Measurements from ENCODE around the gene CLDN16.

Gene CLDN16

DNA sequence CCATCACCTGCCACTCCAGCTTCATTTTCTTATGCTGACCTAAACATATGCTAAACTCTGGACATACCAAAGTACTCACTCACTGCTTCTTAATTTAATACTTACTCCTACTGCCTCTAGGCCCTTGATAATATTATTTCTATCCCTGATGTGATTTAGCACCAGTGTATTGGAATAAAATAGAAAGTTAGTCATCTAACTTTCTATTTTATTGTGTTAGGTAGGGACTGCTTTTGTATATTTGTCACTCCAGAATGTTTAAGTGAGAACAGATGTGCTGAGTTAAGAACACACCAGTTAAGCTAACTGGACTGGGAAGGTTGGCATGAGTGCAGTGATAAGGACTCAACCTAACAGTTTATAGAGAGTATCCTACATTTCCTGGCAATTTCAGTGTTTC lies 6.5 kb upstream of the CLDN16 start:
- no peak for DNase-seq

DNA sequence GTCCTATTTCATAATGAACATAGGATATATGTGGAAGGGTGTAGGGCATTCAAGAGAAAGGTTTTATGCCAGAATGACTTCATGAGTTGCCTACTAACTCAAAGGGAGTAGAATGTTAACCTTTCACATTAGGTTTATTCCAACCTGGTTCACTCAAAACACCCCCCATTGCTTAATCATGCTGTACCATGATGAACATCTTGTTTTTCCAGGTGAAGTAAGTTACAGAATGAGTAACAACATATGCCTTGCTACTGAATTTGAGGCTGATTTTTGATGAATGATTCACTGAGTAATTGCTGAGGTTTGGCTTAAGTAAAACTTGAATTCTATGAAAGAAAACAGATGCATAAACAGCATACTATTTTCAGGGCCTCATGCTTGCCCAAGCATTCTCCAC lies 5.9 kb upstream of the CLDN16 start:
- no peak for DNase-seq

DNA sequence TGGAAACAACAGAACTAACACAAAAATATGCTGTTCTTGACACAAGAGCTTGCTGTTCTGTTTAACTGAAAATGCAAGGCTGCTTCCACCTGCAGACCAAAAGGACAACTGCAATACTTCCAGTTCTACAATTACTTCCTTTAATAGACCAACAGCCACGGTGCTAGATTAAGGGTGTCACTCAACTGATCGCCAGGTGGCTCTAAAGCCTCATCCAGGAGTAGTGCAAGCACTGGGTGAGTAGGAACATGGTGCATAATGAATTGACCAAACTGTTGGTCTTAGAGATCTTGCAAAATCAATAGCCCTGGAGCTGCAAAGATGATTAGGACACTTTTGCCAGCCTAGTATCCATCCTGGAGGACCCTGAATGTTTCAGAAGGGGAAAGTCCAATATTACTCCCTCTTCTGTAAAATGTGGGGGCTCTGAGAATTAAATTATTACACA lies 3.6 kb upstream of the CLDN16 start:
- DNase-seq = peak; percentile 28

DNA sequence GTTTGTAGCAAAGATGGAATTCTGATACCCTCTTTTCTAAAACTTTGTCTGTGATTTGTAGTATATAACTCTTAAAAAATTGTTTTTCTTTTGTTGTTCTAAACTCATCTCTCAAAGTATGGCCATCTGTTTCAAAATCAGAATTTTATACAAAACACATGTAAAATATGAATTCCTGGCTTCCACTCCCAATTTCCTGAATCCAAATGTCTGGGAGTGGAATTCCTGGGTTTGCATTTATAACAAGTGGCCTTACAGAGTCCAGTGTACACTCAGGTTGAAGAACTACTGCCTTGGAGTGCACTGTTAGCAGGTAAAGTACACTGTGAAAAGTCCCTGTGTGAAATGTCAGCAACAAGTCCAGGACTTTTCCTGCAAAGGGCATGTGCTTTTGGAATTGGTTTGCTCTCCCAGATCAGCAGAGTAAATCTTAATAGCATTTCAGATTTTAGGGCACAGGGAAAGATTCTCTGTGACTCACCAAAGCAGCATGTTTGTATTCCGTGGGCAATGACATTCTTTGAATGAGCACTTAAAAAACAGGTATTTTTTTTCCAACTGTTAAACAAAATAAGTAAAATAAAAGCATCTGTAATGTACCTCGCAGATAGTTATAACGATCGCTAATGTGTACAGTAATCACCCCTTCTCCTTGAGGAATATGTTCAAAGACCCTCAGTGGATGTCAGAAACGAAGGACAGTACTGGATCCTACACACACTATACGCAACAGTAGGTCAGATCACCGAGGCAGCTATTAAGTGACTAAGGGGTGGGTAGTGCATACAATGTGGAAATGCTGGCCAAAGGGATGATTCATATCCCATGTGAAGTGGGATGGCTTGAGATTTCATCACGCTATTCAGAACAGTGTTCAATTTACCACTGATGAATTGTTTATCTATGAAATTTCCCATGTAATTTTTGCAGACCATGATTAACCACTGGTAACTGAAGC lies 2.0 kb upstream of the CLDN16 start:
- no peak for DNase-seq

DNA sequence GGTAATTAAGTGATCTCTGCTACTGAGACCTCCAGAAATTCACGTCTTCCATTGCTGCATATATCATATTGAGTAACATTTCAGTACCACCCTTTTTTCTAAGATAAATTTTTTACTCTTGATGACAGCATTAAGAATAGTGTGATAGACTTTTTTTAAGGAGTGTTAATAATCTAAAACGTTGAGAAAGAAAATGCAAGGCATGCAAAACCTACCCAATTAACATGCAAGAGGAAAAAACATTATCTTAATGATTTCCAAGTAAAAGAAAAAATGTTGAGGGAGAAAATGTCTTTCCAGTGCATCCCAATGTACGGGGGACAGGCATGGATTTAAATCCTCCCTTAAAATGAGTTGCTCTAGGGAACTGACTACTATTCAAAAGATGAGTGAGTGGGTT lies 740 bp downstream of the CLDN16 start:
- DNase-seq = no peak

DNA sequence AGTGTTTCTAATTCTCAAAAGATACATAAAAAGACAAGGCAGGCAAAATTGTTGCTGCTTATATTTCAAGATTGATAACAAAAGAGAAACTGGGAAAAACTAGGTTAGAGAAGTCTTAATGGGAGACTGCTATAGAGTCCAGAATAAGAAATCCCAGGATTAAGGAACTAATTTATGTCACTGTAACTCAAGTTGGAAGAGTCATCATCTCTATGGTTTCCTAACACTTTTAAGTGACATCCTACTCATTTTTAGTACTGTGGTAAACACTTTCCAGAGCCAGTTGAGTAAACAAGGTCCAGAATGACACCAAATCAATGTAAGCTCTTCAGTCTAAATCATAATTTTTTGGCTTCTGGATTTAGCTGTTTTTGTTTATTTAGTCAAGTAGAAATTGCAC lies 8.0 kb downstream of the CLDN16 start:
- DNase-seq = no peak

DNA sequence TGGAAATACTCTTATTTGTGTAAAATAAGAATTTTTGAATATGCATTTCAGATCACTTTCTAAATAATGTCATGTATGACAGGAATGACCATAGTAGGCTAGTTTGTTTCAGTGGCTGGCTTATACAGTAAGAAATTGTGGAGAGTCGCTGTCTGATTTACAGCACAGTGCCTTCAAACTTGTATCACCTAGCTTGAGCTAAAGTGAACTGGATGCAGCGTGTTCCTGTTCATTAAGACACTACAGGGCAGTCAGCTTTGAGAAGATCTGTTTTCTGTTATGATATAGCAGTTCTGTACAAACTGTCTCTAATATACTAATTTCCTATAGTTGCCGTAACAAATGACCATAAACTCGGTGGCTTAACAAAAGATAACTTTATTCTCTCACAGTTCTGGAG lies 9.9 kb downstream of the CLDN16 start:
- DNase-seq = no peak

DNA sequence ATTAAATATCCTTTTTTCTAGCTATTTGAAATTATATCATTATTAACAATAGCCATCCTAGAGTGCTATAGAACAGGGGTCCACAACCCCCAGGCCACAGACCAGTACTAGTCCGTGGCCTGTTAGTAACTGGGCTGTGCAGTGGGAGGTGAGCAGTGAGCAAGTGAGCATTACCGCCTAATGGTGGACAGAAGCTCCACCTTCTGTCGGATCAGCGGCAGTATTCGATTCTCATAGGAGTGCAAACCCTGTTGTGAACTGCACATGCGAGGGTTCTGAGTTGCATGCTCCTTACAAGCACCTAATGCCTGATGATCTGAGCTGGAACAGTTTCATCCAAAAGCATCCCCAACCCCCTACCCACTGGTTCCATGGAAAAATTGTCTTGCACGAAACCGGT lies 11.7 kb downstream of the CLDN16 start:
- no peak for DNase-seq

DNA sequence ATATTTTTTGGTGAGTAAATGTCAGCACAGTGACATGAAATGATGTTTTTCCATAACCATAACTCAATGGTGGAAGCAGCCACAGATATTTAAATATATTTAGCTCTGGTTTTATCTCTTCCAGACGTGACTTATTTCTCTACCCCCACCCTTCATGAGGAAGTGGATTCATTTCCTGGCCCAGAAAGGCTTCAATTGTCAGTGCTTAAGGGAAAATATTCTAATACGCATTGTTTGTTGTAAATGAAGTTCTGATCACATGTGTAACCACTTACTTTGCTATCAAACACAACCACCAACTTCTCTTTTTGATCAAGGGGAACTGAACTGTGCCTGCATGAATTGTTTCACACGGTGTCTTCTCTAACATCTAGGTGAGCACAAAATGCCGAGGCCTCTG lies 14.0 kb downstream of the CLDN16 start:
- no peak for DNase-seq

DNA sequence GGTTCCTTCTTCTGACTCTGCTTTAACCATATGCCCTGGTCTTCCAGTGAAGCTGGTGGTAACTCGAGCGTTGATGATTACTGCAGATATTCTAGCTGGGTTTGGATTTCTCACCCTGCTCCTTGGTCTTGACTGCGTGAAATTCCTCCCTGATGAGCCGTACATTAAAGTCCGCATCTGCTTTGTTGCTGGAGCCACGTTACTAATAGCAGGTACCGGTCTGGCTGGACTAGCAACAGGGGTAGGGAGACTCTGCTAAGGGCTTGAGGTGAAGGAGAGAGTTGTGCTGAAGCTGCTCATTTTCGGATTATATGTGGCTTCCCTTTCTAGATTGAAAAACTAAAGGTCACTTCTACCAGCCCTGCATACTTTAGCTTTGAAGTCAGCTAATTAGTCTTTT lies 16.8 kb downstream of the CLDN16 start:
- DNase-seq = no peak

DNA sequence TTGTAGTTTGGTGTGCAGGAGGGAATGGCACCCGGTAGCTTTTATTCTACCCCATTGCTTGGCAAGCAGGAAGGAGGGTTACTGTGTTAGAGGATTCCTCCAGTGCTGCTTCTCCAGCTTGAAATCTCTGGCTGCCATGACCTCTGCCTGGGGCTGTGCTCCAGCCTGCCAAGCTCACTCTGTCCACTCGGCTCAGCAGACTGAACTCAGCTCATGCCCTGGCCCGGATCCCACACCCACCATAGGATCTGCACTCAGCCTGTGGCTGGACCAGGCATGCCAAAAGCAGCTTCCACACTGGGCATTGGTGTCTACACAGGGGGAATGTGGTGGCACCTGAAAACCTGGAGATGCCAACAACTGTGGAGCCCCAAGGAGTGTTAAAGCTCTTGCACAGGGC lies 26.3 kb downstream of the CLDN16 start:
- no peak for DNase-seq

DNA sequence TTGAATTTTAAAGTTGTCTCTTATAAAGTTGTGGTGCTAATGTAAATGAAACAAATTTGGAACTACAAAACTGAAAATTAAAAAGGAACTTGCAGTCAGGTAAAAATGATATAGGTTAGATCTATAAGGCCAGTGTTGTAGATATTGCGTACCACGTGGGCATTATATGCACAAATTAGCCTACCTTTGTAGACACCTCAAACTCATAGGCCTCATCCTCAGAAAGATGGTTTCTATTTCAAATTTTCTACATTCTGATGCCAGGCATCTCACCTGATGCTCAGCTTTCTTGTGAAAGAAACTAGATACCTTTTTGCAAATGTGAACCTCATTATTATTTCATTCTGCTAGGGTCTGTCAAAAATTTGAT lies 36.1 kb downstream of the CLDN16 start:
- no peak for DNase-seq

DNA sequence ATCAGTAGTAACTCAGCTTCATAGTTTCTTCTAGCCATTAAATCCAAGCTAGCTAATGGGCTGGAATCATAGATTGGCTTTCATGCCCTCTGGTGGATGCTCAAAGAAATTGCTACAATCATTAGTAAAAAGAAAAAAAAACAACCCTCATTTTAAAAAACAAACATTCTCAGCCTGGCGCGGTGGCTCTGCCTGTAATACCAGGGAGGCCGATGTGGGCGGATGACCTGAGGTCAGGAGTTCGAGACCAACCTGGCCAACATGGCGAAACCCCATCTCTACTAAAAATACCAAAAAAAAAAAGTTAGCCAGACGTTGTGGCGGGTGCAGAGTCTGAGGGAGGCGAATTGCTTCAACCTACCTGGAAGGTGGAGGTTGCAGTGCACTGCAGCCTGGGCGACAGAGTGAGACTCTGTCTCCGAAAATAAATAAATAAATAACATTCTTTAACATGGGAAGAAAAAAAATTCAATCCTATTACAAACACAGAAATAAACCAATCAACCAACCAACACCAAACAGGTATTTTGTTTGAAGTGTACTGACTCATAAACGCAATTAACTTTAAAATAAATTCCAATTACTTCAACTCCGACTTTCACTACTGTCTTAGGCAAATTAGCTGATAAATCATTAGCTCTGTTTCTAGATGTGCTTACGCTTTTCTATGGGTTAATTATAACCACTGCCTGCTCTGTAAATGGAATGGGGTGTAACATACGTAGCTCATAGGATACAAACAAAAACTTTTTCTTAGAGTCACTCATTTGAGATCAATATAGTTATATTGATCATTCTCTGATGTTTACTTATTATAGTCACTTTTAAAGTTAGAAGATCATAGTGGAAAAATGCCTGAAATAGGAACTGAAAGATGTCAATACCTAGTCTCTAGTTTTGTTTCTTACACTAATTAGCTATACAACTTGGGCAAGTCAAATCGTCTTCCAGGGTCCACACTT lies 36.8 kb downstream of the CLDN16 start:
- DNase-seq = no peak

DNA sequence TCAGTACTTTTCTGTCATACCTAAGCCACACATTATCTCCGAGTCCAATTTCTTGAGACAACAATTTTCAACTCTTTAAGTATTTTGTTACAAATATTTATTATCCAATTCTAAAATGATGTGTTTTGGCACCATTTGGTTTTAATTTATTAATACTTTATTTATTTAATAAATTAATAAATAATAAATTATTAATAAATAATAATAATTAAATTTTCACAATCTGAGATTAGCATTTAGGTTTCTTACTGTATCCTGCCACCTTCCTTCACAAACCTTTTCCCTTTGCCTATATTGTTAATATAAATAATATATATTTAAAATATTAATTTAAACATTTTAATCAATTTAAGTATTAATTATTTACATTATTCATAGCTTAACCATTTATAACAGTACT lies 37.9 kb downstream of the CLDN16 start:
- no peak for DNase-seq

DNA sequence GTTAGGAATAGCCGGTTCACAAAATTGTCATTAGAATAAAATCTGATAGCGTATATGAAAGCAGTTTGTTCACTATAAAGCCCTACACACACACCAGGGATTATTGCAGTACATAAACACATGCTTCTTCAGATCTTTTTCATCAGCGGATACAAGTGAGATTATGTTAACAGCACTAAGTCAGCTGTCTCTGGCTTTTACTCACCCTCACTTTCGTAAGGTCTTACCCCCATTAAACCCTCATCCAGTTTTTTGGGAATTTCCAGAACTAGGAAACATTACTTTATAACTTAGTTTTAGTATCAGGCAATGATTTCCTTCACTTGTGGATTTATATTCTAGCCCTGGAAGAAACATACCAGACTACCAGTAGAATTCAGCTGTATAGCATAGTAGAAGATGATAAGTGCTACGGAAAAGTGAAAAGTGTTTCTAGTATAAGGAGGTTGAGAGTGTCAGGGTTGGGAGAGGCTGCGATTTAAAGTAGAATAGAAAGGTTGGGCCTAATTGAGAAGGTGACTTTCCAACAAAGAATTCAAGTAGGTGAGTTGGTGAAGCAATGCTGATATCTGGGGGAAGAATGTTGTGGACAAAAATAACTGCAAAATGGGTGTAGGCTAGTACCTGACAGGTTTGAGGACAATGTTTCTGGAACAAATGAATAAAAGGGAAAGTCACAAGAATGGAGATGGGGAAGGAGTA lies 39.0 kb downstream of the CLDN16 start:
- DNase-seq = no peak

DNA sequence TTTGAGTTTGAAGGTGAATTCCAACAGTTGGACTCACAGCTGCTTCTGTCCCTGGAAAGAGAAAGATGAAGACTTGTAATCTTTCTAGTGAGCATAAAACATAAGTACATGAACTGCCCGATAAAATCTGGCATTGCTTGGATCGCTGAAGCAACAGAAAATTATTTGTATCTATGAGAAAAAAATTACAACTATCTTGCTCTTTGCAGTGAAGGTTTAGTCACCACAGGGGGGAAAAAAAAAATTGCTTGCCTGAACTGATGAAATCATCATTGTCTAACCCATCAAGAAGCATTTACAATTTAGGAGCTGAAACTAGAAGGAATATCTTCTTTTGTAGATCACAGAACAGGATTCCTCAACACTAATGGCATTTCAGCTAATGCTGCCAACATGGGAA lies 41.7 kb downstream of the CLDN16 start:
- DNase-seq = no peak

DNA sequence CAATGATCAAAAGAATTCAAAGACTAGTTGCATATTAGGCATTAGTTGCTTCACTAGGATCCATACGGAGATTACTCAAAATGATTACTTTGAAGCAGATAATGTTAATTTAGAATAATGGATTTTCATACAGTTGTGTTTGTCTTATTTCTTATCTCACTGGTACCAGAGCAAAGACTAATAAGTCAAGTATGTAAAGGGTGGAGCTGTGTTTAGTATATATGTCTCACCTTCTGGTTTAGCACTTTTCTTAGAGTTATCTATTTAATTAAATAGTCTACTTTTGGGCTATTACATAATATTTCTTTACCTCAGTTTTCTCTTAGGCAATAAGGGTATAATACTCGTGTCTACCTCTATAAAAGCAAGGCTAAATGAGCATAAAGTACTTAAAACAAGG lies 42.9 kb downstream of the CLDN16 start:
- no peak for DNase-seq

DNA sequence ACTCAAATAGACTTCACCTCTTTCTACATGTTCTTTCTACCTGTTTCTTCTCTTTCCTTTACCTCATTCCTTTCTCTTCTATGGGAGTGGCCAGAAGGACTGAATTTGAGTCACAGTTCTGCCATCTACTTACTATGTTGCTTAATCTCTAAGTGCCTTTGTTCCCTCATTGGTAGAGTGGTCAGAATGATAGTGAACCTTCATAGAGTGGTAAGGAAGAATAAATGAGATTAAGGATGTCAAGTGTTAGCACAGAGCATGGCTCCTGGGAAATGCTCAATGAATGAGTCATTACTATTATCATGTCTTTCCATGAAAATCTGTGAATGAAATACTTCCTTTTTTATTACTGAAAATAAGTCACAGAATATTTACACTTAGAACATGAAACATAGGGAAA lies 44.3 kb downstream of the CLDN16 start:
- no peak for DNase-seq

DNA sequence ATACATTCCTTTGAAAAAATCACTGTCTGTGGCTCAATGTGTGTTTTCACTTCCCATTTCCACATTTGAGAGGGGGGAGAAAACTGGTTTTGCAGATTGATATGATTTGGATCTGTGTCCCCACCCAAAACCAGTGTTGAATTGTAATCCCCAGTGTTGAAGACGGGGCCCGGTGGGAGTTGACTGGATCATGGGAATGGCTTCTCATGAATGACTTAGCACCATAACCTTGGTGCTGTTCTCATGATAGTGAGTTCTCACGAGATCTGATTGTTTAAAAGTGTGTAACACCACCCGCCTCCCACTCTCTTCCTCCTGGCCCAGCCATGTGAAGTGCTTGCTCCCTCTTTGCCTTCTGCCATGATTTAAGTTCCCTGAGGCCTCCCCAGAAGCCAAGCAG lies 45.7 kb downstream of the CLDN16 start:
- no peak for DNase-seq

DNA sequence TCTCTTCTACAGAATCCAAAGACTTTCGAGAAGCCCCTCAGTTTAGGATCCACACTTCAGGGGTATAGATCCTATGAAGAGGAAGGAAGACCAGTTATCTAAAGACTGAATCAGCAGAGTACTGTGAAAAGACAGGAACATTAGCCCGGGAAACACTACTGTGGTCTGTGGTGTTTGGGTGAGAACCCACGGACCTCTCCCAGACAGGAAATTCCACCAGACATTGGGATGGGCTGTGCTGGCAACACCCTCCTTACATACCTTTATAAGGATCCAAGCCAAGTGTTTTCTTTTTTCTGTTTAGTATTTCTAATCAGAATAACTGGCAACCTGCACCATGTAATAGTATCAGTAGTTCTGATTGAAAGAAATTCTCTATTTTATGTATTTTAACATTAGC lies 47.7 kb downstream of the CLDN16 start:
- DNase-seq = no peak

DNA sequence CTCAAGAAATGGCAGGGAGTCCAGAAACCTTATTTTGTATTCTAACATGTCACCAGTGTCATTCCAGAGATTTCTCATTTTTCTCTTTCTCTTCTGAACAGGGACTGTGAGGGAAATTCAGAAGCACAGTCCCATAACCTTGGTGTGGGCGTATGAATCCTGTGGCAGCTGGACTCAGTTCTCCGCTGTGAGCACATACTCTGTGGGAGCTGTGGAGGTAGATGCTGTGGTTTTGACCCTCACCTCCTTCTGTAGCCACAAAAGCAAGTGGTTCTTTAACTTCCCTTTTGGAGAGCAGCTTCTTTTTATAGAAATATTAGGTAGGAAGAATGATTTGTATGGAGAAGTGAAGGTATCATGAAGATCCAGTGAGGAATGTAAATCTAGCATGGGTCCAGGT lies 48.4 kb downstream of the CLDN16 start:
- DNase-seq = no peak

DNA sequence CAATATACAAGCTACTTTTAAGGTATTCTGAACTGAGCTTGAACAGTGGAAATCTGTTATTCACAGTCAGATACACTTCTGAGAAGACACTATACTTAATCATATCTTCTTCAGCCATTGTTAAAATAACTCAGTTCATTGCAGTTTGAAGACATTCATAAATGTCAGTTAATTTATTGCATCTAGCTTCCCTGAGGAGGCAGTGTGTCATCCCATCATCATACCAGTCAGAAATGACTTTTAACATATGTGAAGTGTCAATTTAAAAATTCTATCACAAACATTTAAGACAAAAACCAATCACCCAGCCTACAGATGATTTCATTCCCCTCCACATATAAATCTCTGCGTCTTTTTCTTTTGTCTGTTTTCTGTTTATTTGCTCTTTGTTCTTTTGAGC lies 54.3 kb downstream of the CLDN16 start:
- DNase-seq = no peak

DNA sequence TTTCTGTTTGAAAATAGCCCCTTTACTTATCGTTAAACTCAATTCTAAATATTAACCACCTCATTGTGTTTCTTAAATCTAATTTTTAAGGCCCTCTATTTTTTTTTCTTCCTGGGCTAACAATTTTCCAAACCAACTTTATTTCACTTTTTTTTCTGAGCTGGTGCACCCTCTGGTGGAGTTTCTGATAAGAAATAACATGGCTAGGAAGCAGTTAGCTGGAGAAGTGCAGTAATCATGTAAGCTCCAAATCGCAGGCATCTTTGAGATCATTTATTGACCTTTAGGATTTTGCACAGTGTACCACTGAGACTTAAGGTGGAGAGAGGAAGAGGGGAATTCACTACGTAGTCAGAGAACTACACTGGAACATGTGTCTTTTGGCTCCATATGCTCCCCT lies 55.3 kb downstream of the CLDN16 start:
- DNase-seq = no peak
